ENCODE data around the gene NPTX2. TPM values are rescaled to one million over a fixed set of nuclear protein-coding genes. Genes with fewer than 3 reads are reported as not detected.
"Not testable (repeated sequence)": the region's sequence is repeated elsewhere in the genome, so short reads cannot be mapped to it uniquely, and the experiment has no call there.

Gene NPTX2
- total RNA-seq, 2 donors from 2014 or later: 5.2 to 144 TPM

GRCh38 chr7:98571006-98571405, 46.1 kb upstream of the NPTX2 start:
- no peak overlapping the region for H3K4me3 ChIP-seq
- TF ChIP-seq CTCF (IDR thresholded peaks at IDR 0.05) (no peak), POLR2AphosphoS5 (IDR thresholded peaks at IDR 0.05) (no peak), POLR2A (IDR thresholded peaks at IDR 0.05) (no peak)
- H3K4me1 ChIP-seq (replicated peaks): no peaks in the 10 kb centered on the region
- intact Hi-C loops (cut with DNase I): no loop called here
- H3K9me3 ChIP-seq: no peaks in the 10 kb centered on the region
- no peaks in the 10 kb centered on the region for H3K27me3 ChIP-seq (replicated peaks; ENCODE audit: insufficient read depth)
- WGBS: 89% methylated on average over 5 of the region's 5 CpGs
- no peak for DNase-seq (ENCODE audit: low spot score)
- no peaks in the 10 kb centered on the region for H3K36me3 ChIP-seq
- H3K27ac ChIP-seq: no peak overlapping the region

- DNase-seq (ENCODE audit: low spot score): no peak
- TF ChIP-seq POLR2AphosphoS5 (IDR thresholded peaks at IDR 0.05) (no peak), POLR2A (IDR thresholded peaks at IDR 0.05) (no peak), CTCF (IDR thresholded peaks at IDR 0.05) (no peak)
- Histone ChIP-seq H3K27me3 (replicated peaks; ENCODE audit: insufficient read depth) (no peaks in the 10 kb centered on the region), H3K27ac (no peak overlapping the region), H3K4me3 (no peak overlapping the region), H3K4me1 (replicated peaks) (no peaks in the 10 kb centered on the region), H3K36me3 (no peaks in the 10 kb centered on the region), H3K9me3 (no peaks in the 10 kb centered on the region)
- WGBS: 69% methylated on average over 6 of the region's 6 CpGs
- intact Hi-C loops (cut with DNase I): no loop called here
Measured at GRCh38 chr7:98571986-98572385, 45.1 kb upstream of the NPTX2 start.

- not testable (repeated sequence) for H3K4me1 ChIP-seq (replicated peaks); DNase-seq (ENCODE audit: low spot score)
- WGBS: 88% methylated on average over 9 of the region's 9 CpGs
Measured at GRCh38 chr7:98572716-98573115, 44.4 kb upstream of the NPTX2 start.

GRCh38 chr7:98573816-98574215, 43.3 kb upstream of the NPTX2 start:
- TF ChIP-seq POLR2AphosphoS5 (IDR thresholded peaks at IDR 0.05) (no peak), CTCF (IDR thresholded peaks at IDR 0.05) (no peak), POLR2A (IDR thresholded peaks at IDR 0.05) (no peak)
- no peaks in the 10 kb centered on the region for H3K27me3 ChIP-seq (replicated peaks; ENCODE audit: insufficient read depth)
- 80% methylated on average over 6 of the region's 6 CpGs for whole genome bisulfite sequencing
- H3K27ac ChIP-seq: no peak overlapping the region
- intact Hi-C loops (cut with DNase I): no loop called here
- H3K36me3 ChIP-seq: no peaks in the 10 kb centered on the region
- H3K9me3 ChIP-seq: no peaks in the 10 kb centered on the region
- no peaks in the 10 kb centered on the region for H3K4me1 ChIP-seq (replicated peaks)
- DNase-seq (ENCODE audit: low spot score): no peak
- H3K4me3 ChIP-seq: no peak overlapping the region

More at GRCh38 chr7:98572716-98573115, 44.4 kb upstream of the NPTX2 start:
- H3K9me3 ChIP-seq; intact Hi-C loops (cut with DNase I); H3K27ac ChIP-seq; H3K4me3 ChIP-seq; H3K36me3 ChIP-seq; H3K27me3 ChIP-seq (replicated peaks; ENCODE audit: insufficient read depth): not testable (repeated sequence)

- no peak overlapping the region for H3K27ac ChIP-seq
- DNase-seq (ENCODE audit: low spot score): no peak
- no peaks in the 10 kb centered on the region for H3K9me3 ChIP-seq
- H3K4me3 ChIP-seq: no peak overlapping the region
- intact Hi-C loops (cut with DNase I): no loop called here
- TF ChIP-seq POLR2AphosphoS5 (IDR thresholded peaks at IDR 0.05): no peak
- no peak for TF ChIP-seq CTCF (IDR thresholded peaks at IDR 0.05)
- TF ChIP-seq POLR2A (IDR thresholded peaks at IDR 0.05): no peak
- no peaks in the 10 kb centered on the region for H3K36me3 ChIP-seq
- H3K27me3 ChIP-seq (replicated peaks; ENCODE audit: insufficient read depth): no peaks in the 10 kb centered on the region
- no peaks in the 10 kb centered on the region for H3K4me1 ChIP-seq (replicated peaks)
- WGBS: 70% methylated on average over 2 of the region's 2 CpGs
Measured at GRCh38 chr7:98575878-98576277, 41.2 kb upstream of the NPTX2 start.
